HG02763 (cell line): ENCODE measurements around the gene BPHL.
"Not testable (repeated sequence)": the region's sequence is repeated elsewhere in the genome, so short reads cannot be mapped to it uniquely, and the experiment has no call there.

ENCODE experiments used
- ATAC-seq: cut with Tn5 transposase; IDR thresholded peaks from one replicate; pipeline ENCODE4 v1.9.1; 2021; ENCODE audit warnings: mild to moderate bottlenecking, moderate library complexity; ENCODE audit not compliant: unreplicated experiment

The BPHL gene

GRCh38 chr6:3176562-3177355 lies 58.2 kb downstream of the BPHL start:
- no peak for ATAC-seq

- ATAC-seq: not testable (repeated sequence)
Observed at GRCh38 chr6:3178666-3179065, 60.2 kb downstream of the BPHL start.

GRCh38 chr6:3179945-3180344 lies 61.4 kb downstream of the BPHL start:
- not testable (repeated sequence) for ATAC-seq

- ATAC-seq: no peak
Observed at GRCh38 chr6:3181105-3181504, 62.6 kb downstream of the BPHL start.

- no peak for ATAC-seq
Observed at GRCh38 chr6:3183066-3183465, 64.6 kb downstream of the BPHL start.

- no peak for ATAC-seq
Observed at GRCh38 chr6:3186974-3187382, 68.5 kb downstream of the BPHL start.

- no peak for ATAC-seq
Observed at GRCh38 chr6:3188262-3188661, 69.8 kb downstream of the BPHL start.

GRCh38 chr6:3189192-3189591 lies 70.7 kb downstream of the BPHL start:
- ATAC-seq: not testable (repeated sequence)

- no peak for ATAC-seq
Observed at GRCh38 chr6:3190056-3190455, 71.5 kb downstream of the BPHL start.

GRCh38 chr6:3190779-3191178 lies 72.3 kb downstream of the BPHL start:
- ATAC-seq: no peak

- no peak for ATAC-seq
Observed at GRCh38 chr6:3193102-3193849, 74.8 kb downstream of the BPHL start.

GRCh38 chr6:3194535-3195419 lies 76.3 kb downstream of the BPHL start:
- no peak for ATAC-seq

- ATAC-seq: no peak
Observed at GRCh38 chr6:3195420-3195694, 76.8 kb downstream of the BPHL start.

- ATAC-seq: no peak
Observed at GRCh38 chr6:3195695-3196497, 77.4 kb downstream of the BPHL start.

GRCh38 chr6:3196770-3197169 lies 78.3 kb downstream of the BPHL start:
- no peak for ATAC-seq

GRCh38 chr6:3197734-3198133 lies 79.2 kb downstream of the BPHL start:
- ATAC-seq: not testable (repeated sequence)

- ATAC-seq: no peak
Observed at GRCh38 chr6:3199382-3199781, 80.9 kb downstream of the BPHL start.

- ATAC-seq: no peak
Observed at GRCh38 chr6:3200682-3201081, 82.2 kb downstream of the BPHL start.

GRCh38 chr6:3201388-3201787 lies 82.9 kb downstream of the BPHL start:
- ATAC-seq: no peak
